Karpas-422 (cell line): ENCODE results near the gene CUL9. TPM values are rescaled to one million over a fixed set of nuclear protein-coding genes. Genes with fewer than 3 reads are reported as not detected.

Source experiments
- DNase-seq: peaks from one replicate; pipeline ENCODE4 v3.0.0-alpha.2; 2015
- H2AFZ ChIP-seq: fragments of 200-600 bp; sonication (generic); 2 replicates; pipeline ENCODE4 v1.6.1; 2014; ENCODE audit warnings: antibody characterized with exemption, low read length, mixed read lengths
- H3K27ac ChIP-seq: fragments of 200-600 bp; sonication (generic); 2 replicates; pipeline ENCODE4 v1.5.1; 2014; ENCODE audit warnings: mild to moderate bottlenecking, low read length, moderate library complexity
- H3K27me3 ChIP-seq: fragments of 200-600 bp; sonication (generic); 2 replicates; pipeline ENCODE4 v1.6.1; 2014; ENCODE audit warnings: low read length, mixed read lengths
- H3K36me3 ChIP-seq: fragments of 200-600 bp; sonication (generic); 2 replicates; pipeline ENCODE4 v1.6.1; 2014; ENCODE audit warnings: low read length, mixed read lengths; ENCODE audit not compliant: insufficient read depth
- H3K4me1 ChIP-seq: fragments of 200-600 bp; sonication (generic); 2 replicates; pipeline ENCODE4 v1.6.1; 2014; ENCODE audit warnings: mild to moderate bottlenecking, low read length, mixed read lengths
- H3K4me2 ChIP-seq: fragments of 200-600 bp; sonication (generic); 2 replicates; pipeline ENCODE4 v1.6.1; 2014; ENCODE audit warnings: low read length, low read depth, mild to moderate bottlenecking; ENCODE audit not compliant: poor library complexity, severe bottlenecking
- H3K4me3 ChIP-seq: fragments of 200-600 bp; sonication (generic); 2 replicates; pipeline ENCODE4 v1.5.1; 2014; ENCODE audit warnings: mild to moderate bottlenecking, antibody characterized with exemption, low read length, mixed read lengths
- H3K79me2 ChIP-seq: fragments of 200-600 bp; sonication (generic); 2 replicates; pipeline ENCODE4 v1.6.1; 2014; ENCODE audit warnings: mild to moderate bottlenecking, low read length, mixed read lengths
- H3K9ac ChIP-seq: fragments of 200-600 bp; sonication (generic); 2 replicates; pipeline ENCODE4 v1.6.0; 2014; ENCODE audit warnings: low read length
- H3K9me2 ChIP-seq: fragments of 200-600 bp; sonication (generic), shearing (Covaris generic); replicated peaks from 2 replicates; pipeline ENCODE4 v1.6.0; 2014; ENCODE audit warnings: mild to moderate bottlenecking, low read length, moderate library complexity; ENCODE audit not compliant: insufficient read depth
- H3K9me3 ChIP-seq: fragments of 300-700, 200-600 bp; sonication (generic); 2 replicates; pipeline ENCODE4 v1.6.1; 2014; ENCODE audit warnings: low read length, mixed read lengths
- H4K20me1 ChIP-seq: fragments of 200-600 bp; sonication (generic); 2 replicates; pipeline ENCODE4 v1.6.1; 2014; ENCODE audit warnings: mild to moderate bottlenecking, antibody characterized with exemption, low read length, low read depth; ENCODE audit not compliant: insufficient read depth
- total RNA-seq: library from RNA; depleted of rRNA; stranded (reverse); fragments of >200 nt; shearing (Covaris generic); gene quantifications from 2 replicates; pipeline ENCODE4 v1.2.3, GENCODE V29; 2014; ENCODE audit warnings: low replicate concordance

Gene CUL9
- total RNA-seq, 1 experiment from 2014 or later: 34.9 TPM

- H3K4me2 ChIP-seq: no peak overlapping the region
- H4K20me1 ChIP-seq: no peaks in the 10 kb centered on the region
- no peaks in the 10 kb centered on the region for H3K79me2 ChIP-seq
- no peaks in the 10 kb centered on the region for H3K27me3 ChIP-seq
- H3K36me3 ChIP-seq: peaks cover 16% of the 10 kb centered on the region; the same call in 1 of the 2 replicates
- no peak overlapping the region for H3K4me3 ChIP-seq
- DNase-seq: no peak
- no peak overlapping the region for H3K9ac ChIP-seq
- no peaks in the 10 kb centered on the region for H3K9me3 ChIP-seq
- H2AFZ ChIP-seq: no peak overlapping the region
- H3K27ac ChIP-seq: no peak overlapping the region
- no peaks in the 10 kb centered on the region for H3K4me1 ChIP-seq
- no peaks in the 10 kb centered on the region for H3K9me2 ChIP-seq
Observed at GRCh38 chr6:43199912-43200311, 17.9 kb downstream of the CUL9 start.

- H2AFZ ChIP-seq: no peak overlapping the region
- H3K36me3 ChIP-seq: peaks cover 12% of the 10 kb centered on the region; the same call in 1 of the 2 replicates
- no peaks in the 10 kb centered on the region for H3K9me2 ChIP-seq
- DNase-seq: no peak
- H3K27me3 ChIP-seq: no peaks in the 10 kb centered on the region
- H3K4me2 ChIP-seq: no peak overlapping the region
- no peaks in the 10 kb centered on the region for H3K4me1 ChIP-seq
- H3K9me3 ChIP-seq: no peaks in the 10 kb centered on the region
- no peaks in the 10 kb centered on the region for H3K79me2 ChIP-seq
- H3K4me3 ChIP-seq: no peak overlapping the region
- no peak overlapping the region for H3K27ac ChIP-seq
- no peak overlapping the region for H3K9ac ChIP-seq
- H4K20me1 ChIP-seq: no peaks in the 10 kb centered on the region
Observed at GRCh38 chr6:43200541-43200940, 18.5 kb downstream of the CUL9 start.

GRCh38 chr6:43202451-43202850 is 20.5 kb downstream of the CUL9 start:
- H3K9me3 ChIP-seq: no peaks in the 10 kb centered on the region
- no peak overlapping the region for H3K4me2 ChIP-seq
- no peak overlapping the region for H3K4me3 ChIP-seq
- no peaks in the 10 kb centered on the region for H3K4me1 ChIP-seq
- no peaks in the 10 kb centered on the region for H3K27me3 ChIP-seq
- no peak overlapping the region for H2AFZ ChIP-seq
- H3K9ac ChIP-seq: no peak overlapping the region
- DNase-seq: no peak
- no peaks in the 10 kb centered on the region for H3K9me2 ChIP-seq
- no peaks in the 10 kb centered on the region for H3K79me2 ChIP-seq
- H3K27ac ChIP-seq: no peak overlapping the region
- H3K36me3 ChIP-seq: 0 out of 2 replicates have a peak, but pooled peaks cover 6% of the 10 kb centered on the region
- H4K20me1 ChIP-seq: no peaks in the 10 kb centered on the region

- H3K4me3 ChIP-seq: no peak overlapping the region
Observed at GRCh38 chr6:43203029-43203717, 21.2 kb downstream of the CUL9 start.

GRCh38 chr6:43203718-43204095 is 21.7 kb downstream of the CUL9 start:
- H3K9me3 ChIP-seq: no peaks in the 10 kb centered on the region
- H3K27ac ChIP-seq: no peak overlapping the region
- no peak overlapping the region for H3K4me3 ChIP-seq
- H4K20me1 ChIP-seq: no peaks in the 10 kb centered on the region
- DNase-seq: no peak
- H2AFZ ChIP-seq: no peak overlapping the region
- H3K27me3 ChIP-seq: no peaks in the 10 kb centered on the region
- H3K4me2 ChIP-seq: no peak overlapping the region
- H3K79me2 ChIP-seq: no peaks in the 10 kb centered on the region
- H3K9ac ChIP-seq: no peak overlapping the region
- H3K9me2 ChIP-seq: no peaks in the 10 kb centered on the region
- H3K36me3 ChIP-seq: 0 out of 2 replicates have a peak, but pooled peaks cover 2% of the 10 kb centered on the region
- H3K4me1 ChIP-seq: no peaks in the 10 kb centered on the region

More at GRCh38 chr6:43203029-43203717, 21.2 kb downstream of the CUL9 start:
- no peak for DNase-seq
- no peak overlapping the region for H3K4me2 ChIP-seq
- H3K4me1 ChIP-seq: no peaks in the 10 kb centered on the region
- H3K9me3 ChIP-seq: no peaks in the 10 kb centered on the region
- no peak overlapping the region for H2AFZ ChIP-seq
- no peak overlapping the region for H3K9ac ChIP-seq
- H3K79me2 ChIP-seq: no peaks in the 10 kb centered on the region
- H3K27me3 ChIP-seq: no peaks in the 10 kb centered on the region
- H3K27ac ChIP-seq: no peak overlapping the region
- 0 out of 2 replicates have a peak, but pooled peaks cover 6% of the 10 kb centered on the region for H3K36me3 ChIP-seq
- no peaks in the 10 kb centered on the region for H3K9me2 ChIP-seq
- no peaks in the 10 kb centered on the region for H4K20me1 ChIP-seq

GRCh38 chr6:43204271-43205105 is 22.5 kb downstream of the CUL9 start:
- no peak overlapping the region for H3K4me2 ChIP-seq
- no peaks in the 10 kb centered on the region for H3K4me1 ChIP-seq
- H3K9me2 ChIP-seq: no peaks in the 10 kb centered on the region
- no peak overlapping the region for H3K4me3 ChIP-seq
- H3K9ac ChIP-seq: no peak overlapping the region
- no peaks in the 10 kb centered on the region for H3K79me2 ChIP-seq
- no peaks in the 10 kb centered on the region for H3K27me3 ChIP-seq
- no peaks in the 10 kb centered on the region for H4K20me1 ChIP-seq
- H3K36me3 ChIP-seq: 0 out of 2 replicates have a peak, but pooled peaks cover 2% of the 10 kb centered on the region
- no peaks in the 10 kb centered on the region for H3K9me3 ChIP-seq
- no peak overlapping the region for H2AFZ ChIP-seq
- no peak for DNase-seq
- H3K27ac ChIP-seq: no peak overlapping the region

- Histone ChIP-seq H3K9me2 (no peaks in the 10 kb centered on the region), H3K4me1 (no peaks in the 10 kb centered on the region), H3K27me3 (no peaks in the 10 kb centered on the region), H3K9me3 (no peaks in the 10 kb centered on the region), H3K79me2 (no peaks in the 10 kb centered on the region), H4K20me1 (no peaks in the 10 kb centered on the region), H3K4me2 (no peak overlapping the region), H3K27ac (no peak overlapping the region), H3K9ac (no peak overlapping the region), H3K36me3 (0 out of 2 replicates have a peak, but pooled peaks cover 2% of the 10 kb centered on the region), H2AFZ (no peak overlapping the region), H3K4me3 (no peak overlapping the region)
- DNase-seq: no peak
Observed at GRCh38 chr6:43205849-43206248, 23.9 kb downstream of the CUL9 start.

GRCh38 chr6:43207286-43207685 is 25.3 kb downstream of the CUL9 start:
- H3K79me2 ChIP-seq: no peaks in the 10 kb centered on the region
- no peaks in the 10 kb centered on the region for H3K9me3 ChIP-seq
- H3K9me2 ChIP-seq: no peaks in the 10 kb centered on the region
- no peaks in the 10 kb centered on the region for H3K4me1 ChIP-seq
- H4K20me1 ChIP-seq: no peaks in the 10 kb centered on the region
- H3K27ac ChIP-seq: 0 out of 2 replicates have a peak overlapping the region, but pooled peaks have one; percentile 15
- H3K27me3 ChIP-seq: no peaks in the 10 kb centered on the region
- no peak overlapping the region for H3K9ac ChIP-seq
- H3K4me2 ChIP-seq: no peak overlapping the region
- no peak for DNase-seq
- no peak overlapping the region for H3K4me3 ChIP-seq
- H2AFZ ChIP-seq: no peak overlapping the region
- H3K36me3 ChIP-seq: 0 out of 2 replicates have a peak, but pooled peaks cover 2% of the 10 kb centered on the region
